Mesodermal cell (in vitro differentiated cells): ENCODE measurements around the gene SLC6A18.

Experiments used
- H3K27ac ChIP-seq: 2 replicates; pipeline ENCODE4 v1.7.0; 2013; ENCODE audit warnings: mild to moderate bottlenecking, low read depth, low read length, moderate library complexity; ENCODE audit not compliant: severe bottlenecking
- H3K36me3 ChIP-seq: 2 replicates; pipeline ENCODE4 v1.7.1; 2013; ENCODE audit warnings: mild to moderate bottlenecking, low read length, moderate library complexity; ENCODE audit not compliant: control insufficient read depth, insufficient read depth
- H3K4me1 ChIP-seq: one replicate; pipeline ENCODE4 v1.7.1; 2013; ENCODE audit warnings: mild to moderate bottlenecking, low read length; ENCODE audit not compliant: insufficient read depth, control insufficient read depth, poor library complexity, severe bottlenecking
- H3K4me3 ChIP-seq: 2 replicates; pipeline ENCODE4 v1.7.0; 2013; ENCODE audit warnings: low read length, control low read depth, mild to moderate bottlenecking; ENCODE audit not compliant: insufficient read depth, poor library complexity, severe bottlenecking; ENCODE audit errors: extremely low read depth
- H3K9me3 ChIP-seq: 2 replicates; pipeline ENCODE4 v1.7.1; 2013; ENCODE audit warnings: mild to moderate bottlenecking, low read length, moderate library complexity; ENCODE audit not compliant: control insufficient read depth
- WGBS, 2 experiments: methylation state at CpG; one replicate each; pipeline ENCODE4 v1.1.5; 2013; ENCODE audit warnings: missing lambda C conversion rate in 2 of 2; ENCODE audit not compliant: insufficient coverage in 2 of 2; 5-methylcytosine and 5-hydroxymethylcytosine counted together

SLC6A18 gene

DNA sequence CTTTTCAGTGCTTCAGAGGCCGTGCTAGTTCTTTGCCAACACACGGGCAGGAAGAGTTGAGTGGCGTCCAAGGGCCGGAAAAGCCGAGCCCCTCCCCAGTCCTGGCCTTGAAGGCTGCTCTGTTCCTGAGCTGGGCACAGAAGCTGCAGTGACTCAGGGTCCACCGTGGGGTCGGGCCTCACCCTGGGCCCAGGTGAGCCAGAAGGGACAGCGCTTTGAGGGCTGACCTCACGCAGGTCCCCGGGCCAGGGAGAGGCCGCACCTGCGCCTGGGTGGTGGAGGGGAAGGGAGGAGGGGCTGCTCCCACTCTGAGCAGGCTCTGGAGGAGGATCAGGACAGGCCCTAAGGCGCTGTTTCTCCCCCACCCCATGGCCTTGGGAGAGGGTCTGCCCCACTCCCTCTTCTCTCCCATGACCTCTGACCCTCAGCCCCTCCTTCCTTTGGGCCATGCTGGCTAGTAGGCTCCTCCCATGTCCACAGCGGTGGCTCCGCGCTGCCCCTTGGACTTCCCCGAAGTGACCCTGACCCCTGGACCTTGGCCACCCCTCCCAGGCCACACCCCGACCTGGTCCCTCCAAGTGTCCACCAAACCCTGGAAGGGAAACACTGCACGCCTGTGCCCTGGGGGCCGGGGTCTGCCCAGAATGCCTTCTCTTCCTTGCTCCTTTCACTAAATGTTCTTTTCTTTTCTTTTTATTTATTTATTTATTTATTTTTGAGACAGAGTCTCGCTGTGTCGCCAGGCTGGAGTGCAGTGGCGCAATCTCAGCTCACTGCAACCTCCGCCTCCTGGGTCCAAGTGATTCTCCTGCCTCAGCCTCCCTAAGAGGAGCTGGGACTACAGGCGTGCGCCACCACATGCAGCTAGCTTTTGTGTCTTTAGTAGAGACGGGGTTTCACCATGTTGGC is 43.5 kb upstream of the SLC6A18 start:
- WGBS, 2 experiments: 82 to 90% methylated on average over 13 to 23 of the region's 27 CpGs

GRCh38 chr5:1182360-1182632 is 42.9 kb upstream of the SLC6A18 start:
- Histone ChIP-seq H3K9me3 (no peaks in the 10 kb centered on the region), H3K4me3 (no peak overlapping the region), H3K27ac (no peak overlapping the region), H3K36me3 (no peaks in the 10 kb centered on the region), H3K4me1 (peaks cover 4% of the 10 kb centered on the region)
- WGBS, 2 experiments: 81 to 89% methylated on average over 7 of the region's 7 CpGs

More for the DNA sequence above, 43.5 kb upstream of the SLC6A18 start:
- Histone ChIP-seq H3K9me3 (no peaks in the 10 kb centered on the region), H3K4me3 (no peak overlapping the region), H3K27ac (no peak overlapping the region), H3K4me1 (peaks cover 4% of the 10 kb centered on the region), H3K36me3 (no peaks in the 10 kb centered on the region)

GRCh38 chr5:1182633-1183423 is 42.4 kb upstream of the SLC6A18 start:
- Histone ChIP-seq H3K9me3 (no peaks in the 10 kb centered on the region), H3K36me3 (no peaks in the 10 kb centered on the region), H3K27ac (peak overlapping the region; percentile 16), H3K4me1 (peaks cover 4% of the 10 kb centered on the region), H3K4me3 (no peak overlapping the region)
- 83 to 88% methylated on average over 21 to 22 of the region's 31 CpGs for WGBS, 2 experiments

GRCh38 chr5:1183424-1184162 is 41.6 kb upstream of the SLC6A18 start:
- WGBS, 2 experiments: 85 to 88% methylated on average over 14 to 17 of the region's 18 CpGs
- H3K36me3 ChIP-seq: no peaks in the 10 kb centered on the region
- H3K4me1 ChIP-seq: peaks cover 4% of the 10 kb centered on the region
- H3K4me3 ChIP-seq: no peak overlapping the region
- H3K9me3 ChIP-seq: no peaks in the 10 kb centered on the region
- H3K27ac ChIP-seq: peak overlapping the region; percentile 49

DNA sequence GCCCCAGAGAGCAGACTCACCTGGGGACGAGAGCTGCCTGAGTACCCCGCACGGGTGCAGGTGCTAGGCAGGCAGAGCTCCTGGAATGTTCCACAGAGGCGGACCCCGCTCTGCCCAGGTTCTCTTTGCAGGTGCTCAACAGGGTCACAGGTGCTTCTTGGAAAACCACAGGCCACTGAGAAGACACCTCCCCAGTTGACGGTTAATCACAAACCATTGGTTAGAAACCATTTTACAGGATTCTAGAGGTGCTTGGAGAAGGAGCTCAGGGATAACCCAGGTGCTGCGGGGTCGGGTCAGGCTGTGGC is 41.1 kb upstream of the SLC6A18 start:
- H3K36me3 ChIP-seq: no peaks in the 10 kb centered on the region
- no peak overlapping the region for H3K4me3 ChIP-seq
- H3K27ac ChIP-seq: no peak overlapping the region
- 94 to 97% methylated on average over 5 to 8 of the region's 8 CpGs for WGBS, 2 experiments
- H3K9me3 ChIP-seq: no peaks in the 10 kb centered on the region
- H3K4me1 ChIP-seq: peaks cover 4% of the 10 kb centered on the region

- H3K27ac ChIP-seq: no peak overlapping the region
- peaks cover 4% of the 10 kb centered on the region for H3K4me1 ChIP-seq
- 88 to 93% methylated on average over 6 to 7 of the region's 7 CpGs for WGBS, 2 experiments
- no peaks in the 10 kb centered on the region for H3K9me3 ChIP-seq
- no peaks in the 10 kb centered on the region for H3K36me3 ChIP-seq
- no peak overlapping the region for H3K4me3 ChIP-seq
Measured at GRCh38 chr5:1184481-1184880, 40.7 kb upstream of the SLC6A18 start.

- H3K9me3 ChIP-seq: no peaks in the 10 kb centered on the region
- no peak overlapping the region for H3K4me3 ChIP-seq
- WGBS, 2 experiments: 88 to 91% methylated on average over 9 to 10 of the region's 10 CpGs
- no peak overlapping the region for H3K27ac ChIP-seq
- peaks cover 4% of the 10 kb centered on the region for H3K4me1 ChIP-seq
- no peaks in the 10 kb centered on the region for H3K36me3 ChIP-seq
Measured at GRCh38 chr5:1185038-1185627, 40.0 kb upstream of the SLC6A18 start.

- Histone ChIP-seq H3K4me3 (no peak overlapping the region), H3K27ac (no peak overlapping the region), H3K36me3 (no peaks in the 10 kb centered on the region), H3K4me1 (peaks cover 4% of the 10 kb centered on the region), H3K9me3 (no peaks in the 10 kb centered on the region)
- WGBS, 2 experiments: 76 to 81% methylated on average over 12 of the region's 12 CpGs
Measured at GRCh38 chr5:1185629-1186350, 39.4 kb upstream of the SLC6A18 start.

- Histone ChIP-seq H3K9me3 (no peaks in the 10 kb centered on the region), H3K4me3 (no peak overlapping the region), H3K27ac (no peak overlapping the region), H3K4me1 (peaks cover 4% of the 10 kb centered on the region), H3K36me3 (no peaks in the 10 kb centered on the region)
- 79 to 83% methylated on average over 13 to 18 of the region's 18 CpGs for WGBS, 2 experiments
Measured at GRCh38 chr5:1186351-1187233, 38.6 kb upstream of the SLC6A18 start.
